ENCODE results near the gene GRID2. TPM values are rescaled to one million over a fixed set of nuclear protein-coding genes. Genes with fewer than 3 reads are reported as not detected.

GRID2 gene
- total and polyA plus RNA-seq, 10 of the 15 experiments (the other 5 are each of a cell fraction or from before 2014, with no cell fraction given): not detected

DNA sequence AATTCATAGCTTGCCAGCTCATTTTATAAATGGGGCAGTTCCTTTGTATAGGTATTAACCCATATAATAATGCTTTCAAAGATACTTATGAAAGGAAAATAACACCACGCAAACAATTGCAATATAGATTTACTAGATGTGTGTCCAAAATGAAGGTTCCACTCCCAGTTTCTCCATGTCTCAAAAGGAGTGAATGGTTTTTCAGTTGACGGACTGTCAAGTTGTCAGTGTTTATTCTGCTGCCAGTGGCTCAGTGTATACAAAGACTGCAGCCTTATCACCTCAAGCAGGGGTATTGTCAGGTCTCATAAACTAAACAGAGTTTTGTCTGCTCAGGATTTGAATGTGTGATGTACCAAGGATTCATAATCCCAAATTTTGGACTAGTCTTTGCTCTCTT lies 939.5 kb downstream of the GRID2 start:
- Histone ChIP-seq H3K9ac (ENCODE audit: control insufficient read depth, insufficient read depth, low read length) (no peak overlapping the region), H2AFZ (ENCODE audit: control insufficient read depth, low read depth, low read length) (no peak overlapping the region), H3K27me3 (replicated peaks in 1 of 2; ENCODE audit: control insufficient read depth in 2 of 2, insufficient read depth in 2 of 2, low read length in 1 of 2) (no peaks in the 10 kb centered on the region), H3K79me2 (ENCODE audit: control insufficient read depth, insufficient read depth, low read length) (no peaks in the 10 kb centered on the region), H3K4me3 (no peak overlapping the region), H4K20me1 (ENCODE audit: control insufficient read depth, insufficient read depth) (no peaks in the 10 kb centered on the region), H3K4me2 (ENCODE audit: control insufficient read depth, insufficient read depth) (no peak overlapping the region), H3K9me3 (replicated peaks; ENCODE audit: control insufficient read depth, insufficient read depth, low read length) (no peaks in the 10 kb centered on the region), H3K27ac (ENCODE audit: control insufficient read depth, insufficient read depth) (no peak overlapping the region), H3K4me1 (ENCODE audit: control insufficient read depth, insufficient read depth, low read length) (no peaks in the 10 kb centered on the region), H3K36me3 (ENCODE audit: control insufficient read depth in 2 of 2, insufficient read depth in 2 of 2, low read length in 1 of 2) (no peaks in the 10 kb centered on the region)
- in situ Hi-C loops (cut with MboI) (no loop called here), intact Hi-C loops (cut with micrococcal nuclease; ENCODE audit: unreplicated experiment) (no loop called here)
- DNase-seq (ENCODE audit: low read depth, low spot score) (no peak), ATAC-seq (no peak), FAIRE-seq (no peak)
- BruUV-seq (replicated peaks): no TSS peak
- 24% methylated on average over 2 of the region's 2 CpGs for WGBS (ENCODE audit: insufficient coverage, insufficient replicate concordance, low lambda C conversion rate, missing lambda C conversion rate)
- ChIA-PET SMC1A (ENCODE audit: uncharacterized antibody, unreplicated experiment) (no interaction called here), RAD21 (ENCODE audit: unreplicated experiment) (no interaction called here), CTCF (no interaction called here), POLR2A (no interaction called here)
- TF ChIP-seq MTA2 (IDR thresholded peaks at IDR 0.05; ENCODE audit: low read depth) (no peak), NFXL1 (IDR thresholded peaks at IDR 0.05; ENCODE audit: borderline replicate concordance) (no peak), FOXK2 (IDR thresholded peaks at IDR 0.05) (no peak), SMAD5 (IDR thresholded peaks at IDR 0.05; ENCODE audit: low read depth) (no peak), DPF2 (IDR thresholded peaks at IDR 0.05) (no peak), MXI1 (IDR thresholded peaks at IDR 0.05; ENCODE audit: low read depth, low read length) (no peak), BHLHE40 (IDR thresholded peaks at IDR 0.05; ENCODE audit: borderline replicate concordance in 1 of 2, low read depth in 2 of 2, low read length in 1 of 2) (no peak), ZZZ3 (IDR thresholded peaks at IDR 0.05; ENCODE audit: control insufficient read depth, insufficient read length, low read depth) (no peak), TAF1 (IDR thresholded peaks at IDR 0.05; ENCODE audit: borderline replicate concordance, low read depth, low read length) (no peak), RCOR1 (conservative IDR thresholded peaks at IDR 0.05; ENCODE audit: low read depth, low read length) (no peak), HDGF (IDR thresholded peaks at IDR 0.05) (no peak), SMC3 (IDR thresholded peaks at IDR 0.05; ENCODE audit: borderline replicate concordance, low read length) (no peak)
- TF ChIP-seq, protein P1, sequence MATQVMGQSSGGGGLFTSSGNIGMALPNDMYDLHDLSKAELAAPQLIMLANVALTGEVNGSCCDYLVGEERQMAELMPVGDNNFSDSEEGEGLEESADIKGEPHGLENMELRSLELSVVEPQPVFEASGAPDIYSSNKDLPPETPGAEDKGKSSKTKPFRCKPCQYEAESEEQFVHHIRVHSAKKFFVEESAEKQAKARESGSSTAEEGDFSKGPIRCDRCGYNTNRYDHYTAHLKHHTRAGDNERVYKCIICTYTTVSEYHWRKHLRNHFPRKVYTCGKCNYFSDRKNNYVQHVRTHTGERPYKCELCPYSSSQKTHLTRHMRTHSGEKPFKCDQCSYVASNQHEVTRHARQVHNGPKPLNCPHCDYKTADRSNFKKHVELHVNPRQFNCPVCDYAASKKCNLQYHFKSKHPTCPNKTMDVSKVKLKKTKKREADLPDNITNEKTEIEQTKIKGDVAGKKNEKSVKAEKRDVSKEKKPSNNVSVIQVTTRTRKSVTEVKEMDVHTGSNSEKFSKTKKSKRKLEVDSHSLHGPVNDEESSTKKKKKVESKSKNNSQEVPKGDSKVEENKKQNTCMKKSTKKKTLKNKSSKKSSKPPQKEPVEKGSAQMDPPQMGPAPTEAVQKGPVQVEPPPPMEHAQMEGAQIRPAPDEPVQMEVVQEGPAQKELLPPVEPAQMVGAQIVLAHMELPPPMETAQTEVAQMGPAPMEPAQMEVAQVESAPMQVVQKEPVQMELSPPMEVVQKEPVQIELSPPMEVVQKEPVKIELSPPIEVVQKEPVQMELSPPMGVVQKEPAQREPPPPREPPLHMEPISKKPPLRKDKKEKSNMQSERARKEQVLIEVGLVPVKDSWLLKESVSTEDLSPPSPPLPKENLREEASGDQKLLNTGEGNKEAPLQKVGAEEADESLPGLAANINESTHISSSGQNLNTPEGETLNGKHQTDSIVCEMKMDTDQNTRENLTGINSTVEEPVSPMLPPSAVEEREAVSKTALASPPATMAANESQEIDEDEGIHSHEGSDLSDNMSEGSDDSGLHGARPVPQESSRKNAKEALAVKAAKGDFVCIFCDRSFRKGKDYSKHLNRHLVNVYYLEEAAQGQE (IDR thresholded peaks at IDR 0.05; ENCODE audit: low read depth, low read length): no peak
- TF ChIP-seq, protein P2, sequence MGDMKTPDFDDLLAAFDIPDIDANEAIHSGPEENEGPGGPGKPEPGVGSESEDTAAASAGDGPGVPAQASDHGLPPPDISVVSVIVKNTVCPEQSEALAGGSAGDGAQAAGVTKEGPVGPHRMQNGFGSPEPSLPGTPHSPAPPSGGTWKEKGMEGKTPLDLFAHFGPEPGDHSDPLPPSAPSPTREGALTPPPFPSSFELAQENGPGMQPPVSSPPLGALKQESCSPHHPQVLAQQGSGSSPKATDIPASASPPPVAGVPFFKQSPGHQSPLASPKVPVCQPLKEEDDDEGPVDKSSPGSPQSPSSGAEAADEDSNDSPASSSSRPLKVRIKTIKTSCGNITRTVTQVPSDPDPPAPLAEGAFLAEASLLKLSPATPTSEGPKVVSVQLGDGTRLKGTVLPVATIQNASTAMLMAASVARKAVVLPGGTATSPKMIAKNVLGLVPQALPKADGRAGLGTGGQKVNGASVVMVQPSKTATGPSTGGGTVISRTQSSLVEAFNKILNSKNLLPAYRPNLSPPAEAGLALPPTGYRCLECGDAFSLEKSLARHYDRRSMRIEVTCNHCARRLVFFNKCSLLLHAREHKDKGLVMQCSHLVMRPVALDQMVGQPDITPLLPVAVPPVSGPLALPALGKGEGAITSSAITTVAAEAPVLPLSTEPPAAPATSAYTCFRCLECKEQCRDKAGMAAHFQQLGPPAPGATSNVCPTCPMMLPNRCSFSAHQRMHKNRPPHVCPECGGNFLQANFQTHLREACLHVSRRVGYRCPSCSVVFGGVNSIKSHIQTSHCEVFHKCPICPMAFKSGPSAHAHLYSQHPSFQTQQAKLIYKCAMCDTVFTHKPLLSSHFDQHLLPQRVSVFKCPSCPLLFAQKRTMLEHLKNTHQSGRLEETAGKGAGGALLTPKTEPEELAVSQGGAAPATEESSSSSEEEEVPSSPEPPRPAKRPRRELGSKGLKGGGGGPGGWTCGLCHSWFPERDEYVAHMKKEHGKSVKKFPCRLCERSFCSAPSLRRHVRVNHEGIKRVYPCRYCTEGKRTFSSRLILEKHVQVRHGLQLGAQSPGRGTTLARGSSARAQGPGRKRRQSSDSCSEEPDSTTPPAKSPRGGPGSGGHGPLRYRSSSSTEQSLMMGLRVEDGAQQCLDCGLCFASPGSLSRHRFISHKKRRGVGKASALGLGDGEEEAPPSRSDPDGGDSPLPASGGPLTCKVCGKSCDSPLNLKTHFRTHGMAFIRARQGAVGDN (IDR thresholded peaks at IDR 0.05): no peak
- TF ChIP-seq, protein P3, sequence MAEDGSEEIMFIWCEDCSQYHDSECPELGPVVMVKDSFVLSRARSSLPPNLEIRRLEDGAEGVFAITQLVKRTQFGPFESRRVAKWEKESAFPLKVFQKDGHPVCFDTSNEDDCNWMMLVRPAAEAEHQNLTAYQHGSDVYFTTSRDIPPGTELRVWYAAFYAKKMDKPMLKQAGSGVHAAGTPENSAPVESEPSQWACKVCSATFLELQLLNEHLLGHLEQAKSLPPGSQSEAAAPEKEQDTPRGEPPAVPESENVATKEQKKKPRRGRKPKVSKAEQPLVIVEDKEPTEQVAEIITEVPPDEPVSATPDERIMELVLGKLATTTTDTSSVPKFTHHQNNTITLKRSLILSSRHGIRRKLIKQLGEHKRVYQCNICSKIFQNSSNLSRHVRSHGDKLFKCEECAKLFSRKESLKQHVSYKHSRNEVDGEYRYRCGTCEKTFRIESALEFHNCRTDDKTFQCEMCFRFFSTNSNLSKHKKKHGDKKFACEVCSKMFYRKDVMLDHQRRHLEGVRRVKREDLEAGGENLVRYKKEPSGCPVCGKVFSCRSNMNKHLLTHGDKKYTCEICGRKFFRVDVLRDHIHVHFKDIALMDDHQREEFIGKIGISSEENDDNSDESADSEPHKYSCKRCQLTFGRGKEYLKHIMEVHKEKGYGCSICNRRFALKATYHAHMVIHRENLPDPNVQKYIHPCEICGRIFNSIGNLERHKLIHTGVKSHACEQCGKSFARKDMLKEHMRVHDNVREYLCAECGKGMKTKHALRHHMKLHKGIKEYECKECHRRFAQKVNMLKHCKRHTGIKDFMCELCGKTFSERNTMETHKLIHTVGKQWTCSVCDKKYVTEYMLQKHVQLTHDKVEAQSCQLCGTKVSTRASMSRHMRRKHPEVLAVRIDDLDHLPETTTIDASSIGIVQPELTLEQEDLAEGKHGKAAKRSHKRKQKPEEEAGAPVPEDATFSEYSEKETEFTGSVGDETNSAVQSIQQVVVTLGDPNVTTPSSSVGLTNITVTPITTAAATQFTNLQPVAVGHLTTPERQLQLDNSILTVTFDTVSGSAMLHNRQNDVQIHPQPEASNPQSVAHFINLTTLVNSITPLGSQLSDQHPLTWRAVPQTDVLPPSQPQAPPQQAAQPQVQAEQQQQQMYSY (CRISPR knock-in tag; IDR thresholded peaks at IDR 0.05): no peak

Measured in GM12878 (cell line).